ENCODE measurements around the gene SNX9.
"Not testable (repeated sequence)": the region's sequence is repeated elsewhere in the genome, so short reads cannot be mapped to it uniquely, and the experiment has no call there.

Gene SNX9

GRCh38 chr6:157831424-157832249, 8.6 kb downstream of the SNX9 start:
- no peak for DNase-seq (ENCODE audit: low spot score)

- DNase-seq (ENCODE audit: low spot score) = no peak
Measured at GRCh38 chr6:157832250-157832967, 9.4 kb downstream of the SNX9 start.

- DNase-seq (ENCODE audit: low spot score) = no peak
Measured at GRCh38 chr6:157834549-157834948, 11.5 kb downstream of the SNX9 start.

GRCh38 chr6:157838718-157839430, 15.8 kb downstream of the SNX9 start:
- no peak for DNase-seq (ENCODE audit: low spot score)

- no peak for DNase-seq (ENCODE audit: low spot score)
Measured at GRCh38 chr6:157839606-157840005, 16.6 kb downstream of the SNX9 start.

GRCh38 chr6:157840261-157840660, 17.2 kb downstream of the SNX9 start:
- DNase-seq (ENCODE audit: low spot score) = no peak

- no peak for DNase-seq (ENCODE audit: low spot score)
Measured at GRCh38 chr6:157840776-157841175, 17.7 kb downstream of the SNX9 start.

GRCh38 chr6:157841211-157841840, 18.3 kb downstream of the SNX9 start:
- DNase-seq (ENCODE audit: low spot score) = no peak

- DNase-seq (ENCODE audit: low spot score) = no peak
Measured at GRCh38 chr6:157842212-157842611, 19.2 kb downstream of the SNX9 start.

GRCh38 chr6:157844196-157844595, 21.1 kb downstream of the SNX9 start:
- not testable (repeated sequence) for DNase-seq (ENCODE audit: low spot score)

- DNase-seq (ENCODE audit: low spot score) = no peak
Measured at GRCh38 chr6:157845493-157846259, 22.6 kb downstream of the SNX9 start.

- no peak for DNase-seq (ENCODE audit: low spot score)
Measured at GRCh38 chr6:157847846-157848245, 24.8 kb downstream of the SNX9 start.

- DNase-seq (ENCODE audit: low spot score) = no peak
Measured at GRCh38 chr6:157848693-157849092, 25.6 kb downstream of the SNX9 start.

- no peak for DNase-seq (ENCODE audit: low spot score)
Measured at GRCh38 chr6:157849288-157850017, 26.4 kb downstream of the SNX9 start.

GRCh38 chr6:157850030-157850429, 27.0 kb downstream of the SNX9 start:
- no peak for DNase-seq (ENCODE audit: low spot score)

- no peak for DNase-seq (ENCODE audit: low spot score)
Measured at GRCh38 chr6:157853018-157853805, 30.2 kb downstream of the SNX9 start.

GRCh38 chr6:157853902-157854502, 31.0 kb downstream of the SNX9 start:
- no peak for DNase-seq (ENCODE audit: low spot score)

GRCh38 chr6:157855325-157855724, 32.3 kb downstream of the SNX9 start:
- DNase-seq (ENCODE audit: low spot score) = no peak

GRCh38 chr6:157855804-157856203, 32.8 kb downstream of the SNX9 start:
- not testable (repeated sequence) for DNase-seq (ENCODE audit: low spot score)

GRCh38 chr6:157858664-157859063, 35.6 kb downstream of the SNX9 start:
- not testable (repeated sequence) for DNase-seq (ENCODE audit: low spot score)
